DND-41 (cell line): ENCODE measurements around the gene PWWP2B.

Source experiments
- ATAC-seq: fragments of 200-7000 bp; cut with Tn5 transposase; 3 replicates; pipeline ENCODE4 v1.9.1; 2021; ENCODE audit warnings: low read depth; ENCODE audit not compliant: insufficient read depth
- DNase-seq: peaks from one replicate; pipeline ENCODE4 v3.0.0-alpha.2; 2020
- H2AFZ ChIP-seq: 2 replicates; pipeline ENCODE4 v1.6.0; 2012; ENCODE audit warnings: low read depth, low read length
- H3K27ac ChIP-seq: 2 replicates; pipeline ENCODE4 v1.5.1; 2012; ENCODE audit warnings: low read length, inconsistent platforms
- H3K27me3 ChIP-seq: fragments of 200-600 bp; sonication (generic); 2 replicates; pipeline ENCODE4 v1.6.0; 2012; ENCODE audit warnings: low read length, mild to moderate bottlenecking, inconsistent platforms; ENCODE audit not compliant: insufficient read depth, poor library complexity
- H3K36me3 ChIP-seq: 2 replicates; pipeline ENCODE4 v1.5.1; 2012; ENCODE audit warnings: low read length, inconsistent platforms; ENCODE audit not compliant: insufficient read depth
- H3K4me1 ChIP-seq: 2 replicates; pipeline ENCODE4 v1.5.1; 2012; ENCODE audit warnings: mild to moderate bottlenecking, low read length; ENCODE audit not compliant: insufficient read depth
- H3K4me2 ChIP-seq: 2 replicates; pipeline ENCODE4 v1.6.0; 2012; ENCODE audit warnings: mild to moderate bottlenecking, moderate library complexity, low read length, inconsistent platforms; ENCODE audit not compliant: insufficient read depth
- H3K4me3 ChIP-seq, 2 experiments: fragments of 200-600 bp in 1 of 2; shearing (Covaris generic) in 1 of 2; 2 replicates each; pipeline ENCODE4 v1.5.1; 2012 to 2016; ENCODE audit warnings: inconsistent platforms in 2 of 2, low read length in 2 of 2, mild to moderate bottlenecking in 2 of 2, low read depth in 1 of 2, moderate library complexity in 1 of 2
- H3K79me2 ChIP-seq: 2 replicates; pipeline ENCODE4 v1.6.0; 2012; ENCODE audit warnings: low read length, inconsistent platforms; ENCODE audit not compliant: insufficient read depth
- H3K9ac ChIP-seq: 2 replicates; pipeline ENCODE4 v1.6.0; 2012; ENCODE audit warnings: low read depth, mild to moderate bottlenecking, inconsistent platforms, low read length, moderate library complexity
- H3K9me3 ChIP-seq: 2 replicates; pipeline ENCODE4 v1.5.1; 2012; ENCODE audit warnings: low read length, moderate library complexity, mild to moderate bottlenecking, inconsistent platforms; ENCODE audit not compliant: insufficient read depth, severe bottlenecking
- H4K20me1 ChIP-seq: 2 replicates; pipeline ENCODE4 v1.6.0; 2012; ENCODE audit warnings: low read length; ENCODE audit not compliant: insufficient read depth
- EZH2 ChIP-seq: IDR thresholded peaks from 3 replicates; pipeline ENCODE4 v1.6.1; 2012; ENCODE audit warnings: borderline replicate concordance, low read depth, mild to moderate bottlenecking, moderate library complexity, low read length, inconsistent platforms; ENCODE audit not compliant: severe bottlenecking
- TF ChIP-seq, protein P1 (sequence below): IDR thresholded peaks from 2 replicates; pipeline ENCODE4 v1.5.1; 2012; ENCODE audit warnings: borderline replicate concordance, low read length, moderate library complexity, mild to moderate bottlenecking; ENCODE audit not compliant: poor library complexity, severe bottlenecking; ENCODE audit errors: extremely low read depth

The PWWP2B gene

DNA sequence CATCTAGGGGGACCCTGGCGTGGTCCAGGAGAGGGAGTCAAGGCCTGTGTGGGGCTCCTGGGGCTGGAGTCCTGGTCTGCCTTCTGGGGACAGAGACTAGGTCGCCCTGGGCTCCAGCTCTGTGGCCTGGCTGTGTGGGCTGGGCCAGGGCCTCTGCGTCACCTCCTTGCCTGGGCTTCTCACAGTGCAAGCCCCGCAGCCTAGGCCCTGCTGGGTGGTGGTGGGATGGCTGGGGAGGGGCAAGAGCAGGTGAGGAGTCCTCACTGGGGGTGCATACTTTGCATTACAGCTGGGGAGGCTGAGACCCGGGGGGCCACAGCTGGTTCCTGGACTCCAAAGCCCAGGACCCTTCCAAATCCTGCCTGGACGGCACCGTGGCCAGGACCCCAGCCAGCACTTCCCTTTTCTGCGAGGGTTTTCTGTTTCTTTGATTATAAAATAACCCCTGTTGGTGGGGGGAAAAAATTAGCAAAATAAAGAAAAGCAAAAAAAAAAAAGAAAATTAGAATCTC is 23.5 kb downstream of the PWWP2B start:
- no peak for TF ChIP-seq EZH2
- TF ChIP-seq, protein P1, sequence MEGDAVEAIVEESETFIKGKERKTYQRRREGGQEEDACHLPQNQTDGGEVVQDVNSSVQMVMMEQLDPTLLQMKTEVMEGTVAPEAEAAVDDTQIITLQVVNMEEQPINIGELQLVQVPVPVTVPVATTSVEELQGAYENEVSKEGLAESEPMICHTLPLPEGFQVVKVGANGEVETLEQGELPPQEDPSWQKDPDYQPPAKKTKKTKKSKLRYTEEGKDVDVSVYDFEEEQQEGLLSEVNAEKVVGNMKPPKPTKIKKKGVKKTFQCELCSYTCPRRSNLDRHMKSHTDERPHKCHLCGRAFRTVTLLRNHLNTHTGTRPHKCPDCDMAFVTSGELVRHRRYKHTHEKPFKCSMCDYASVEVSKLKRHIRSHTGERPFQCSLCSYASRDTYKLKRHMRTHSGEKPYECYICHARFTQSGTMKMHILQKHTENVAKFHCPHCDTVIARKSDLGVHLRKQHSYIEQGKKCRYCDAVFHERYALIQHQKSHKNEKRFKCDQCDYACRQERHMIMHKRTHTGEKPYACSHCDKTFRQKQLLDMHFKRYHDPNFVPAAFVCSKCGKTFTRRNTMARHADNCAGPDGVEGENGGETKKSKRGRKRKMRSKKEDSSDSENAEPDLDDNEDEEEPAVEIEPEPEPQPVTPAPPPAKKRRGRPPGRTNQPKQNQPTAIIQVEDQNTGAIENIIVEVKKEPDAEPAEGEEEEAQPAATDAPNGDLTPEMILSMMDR = no peak
- Histone ChIP-seq H4K20me1 (peaks cover 17% of the 10 kb centered on the region), H3K27ac (no peak overlapping the region), H2AFZ (no peak overlapping the region), H3K9me3 (peaks cover 2% of the 10 kb centered on the region), H3K4me1 (no peaks in the 10 kb centered on the region), H3K4me3 (no peak overlapping the region), H3K9ac (no peak overlapping the region), H3K36me3 (no peaks in the 10 kb centered on the region; the same call in 1 of the 2 replicates), H3K27me3 (no peaks in the 10 kb centered on the region), H3K79me2 (no peaks in the 10 kb centered on the region), H3K4me2 (no peak overlapping the region)
- 0 out of 3 replicates have a peak, but pooled peaks have one; percentile 10 for ATAC-seq
- no peak for DNase-seq

DNA sequence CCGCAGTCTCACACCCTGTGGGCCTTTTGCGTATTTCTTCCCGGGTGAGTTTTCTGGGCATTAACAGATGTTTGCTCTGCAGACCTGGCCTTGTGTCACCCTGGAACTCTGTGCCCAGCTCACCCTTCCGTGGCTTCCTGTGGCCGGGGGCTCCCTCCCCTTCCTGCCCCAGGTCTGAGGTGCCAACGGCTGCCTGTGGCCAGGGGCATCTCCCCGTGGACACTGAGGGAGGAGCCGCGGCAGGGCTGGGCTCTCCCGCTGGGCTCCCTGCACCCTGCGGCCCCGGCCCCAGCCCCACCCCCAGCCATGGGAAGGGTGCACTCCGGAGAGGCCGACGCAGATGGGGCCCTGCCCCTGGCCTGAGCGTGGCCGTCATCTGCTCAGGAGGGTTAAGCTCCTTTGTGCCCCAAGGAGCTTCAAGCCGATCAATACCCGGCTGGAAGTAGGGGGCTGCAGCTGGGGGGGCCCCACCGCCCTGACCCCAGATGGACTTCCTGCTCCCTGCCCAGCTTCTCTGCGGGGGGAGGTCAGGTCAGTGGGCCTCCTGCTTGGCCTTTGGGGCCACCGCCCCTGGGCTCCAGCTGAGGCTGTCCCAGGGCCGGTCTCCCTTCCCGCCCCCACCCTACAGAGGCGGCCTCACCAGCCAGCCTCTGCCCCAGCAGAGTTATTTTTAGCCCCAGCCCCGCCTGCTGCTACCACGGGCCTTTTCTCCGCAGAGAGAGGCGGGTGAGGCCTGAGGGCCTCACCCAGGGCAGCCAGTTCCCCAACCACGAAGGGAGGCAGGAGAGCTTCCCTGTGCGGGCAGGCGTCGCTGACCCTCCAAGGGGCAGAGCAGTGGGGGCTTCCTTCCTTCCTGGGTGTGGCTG is 24.2 kb downstream of the PWWP2B start:
- Histone ChIP-seq H3K27ac (no peak overlapping the region), H2AFZ (no peak overlapping the region), H3K9me3 (peaks cover 2% of the 10 kb centered on the region), H4K20me1 (peaks cover 17% of the 10 kb centered on the region), H3K9ac (no peak overlapping the region), H3K4me2 (no peak overlapping the region), H3K4me1 (no peaks in the 10 kb centered on the region), H3K79me2 (no peaks in the 10 kb centered on the region), H3K4me3 (no peak overlapping the region), H3K36me3 (no peaks in the 10 kb centered on the region), H3K27me3 (no peaks in the 10 kb centered on the region)
- TF ChIP-seq, protein P1 = no peak
- no peak for TF ChIP-seq EZH2
- ATAC-seq = peak; percentile 18; the same call in 1 of the 3 replicates
- no peak for DNase-seq

DNA sequence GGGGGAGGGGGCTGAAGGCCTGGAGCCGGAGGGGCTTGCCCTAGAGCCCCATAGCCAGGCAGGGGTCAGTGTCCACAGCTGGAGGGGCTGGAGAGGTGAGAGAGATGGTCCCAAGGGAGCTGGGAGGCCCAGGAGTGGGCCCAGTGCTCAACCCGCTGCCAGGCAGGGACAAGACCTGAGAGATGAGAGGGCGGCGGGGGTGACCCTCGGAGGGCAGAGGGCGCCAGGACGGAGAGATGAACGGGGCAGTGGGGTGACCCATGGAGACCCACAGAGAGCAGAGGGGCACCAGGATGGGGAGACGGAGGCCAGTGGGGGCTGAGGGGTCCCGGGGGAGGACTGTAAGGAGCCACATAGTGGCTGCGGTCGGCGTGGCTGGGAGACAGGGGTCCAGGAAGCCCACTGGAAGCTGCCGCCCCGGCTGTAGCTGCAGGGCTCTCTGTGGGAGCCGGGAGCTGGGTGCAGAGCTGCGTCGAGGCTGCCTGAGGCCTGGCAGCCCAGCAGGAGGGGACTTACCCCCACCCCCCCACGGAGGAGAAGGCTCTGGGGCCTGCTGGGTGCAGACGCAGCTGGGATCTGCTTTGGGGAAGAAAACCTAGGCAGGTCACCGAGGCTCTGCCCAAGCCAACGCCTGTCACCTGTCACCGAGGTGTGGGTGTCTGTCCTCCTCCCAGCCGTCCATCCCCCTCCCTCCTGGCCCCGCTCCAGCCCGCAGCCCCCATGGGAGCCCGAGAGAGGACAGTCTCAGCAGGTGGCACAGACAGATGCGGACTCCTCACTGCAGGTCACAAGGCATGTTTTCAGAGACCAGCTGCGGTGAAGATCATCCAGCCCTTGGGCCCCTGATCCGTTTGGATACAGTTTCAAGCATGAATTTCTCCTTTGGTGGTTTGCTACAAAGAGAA is 25.1 kb downstream of the PWWP2B start:
- TF ChIP-seq EZH2 = no peak
- TF ChIP-seq, protein P1 = no peak
- no peaks in the 10 kb centered on the region for H3K27me3 ChIP-seq
- peaks cover 2% of the 10 kb centered on the region for H3K9me3 ChIP-seq
- H3K27ac ChIP-seq = no peak overlapping the region
- H3K9ac ChIP-seq = no peak overlapping the region
- H3K79me2 ChIP-seq = no peaks in the 10 kb centered on the region
- H3K4me1 ChIP-seq = no peaks in the 10 kb centered on the region
- no peaks in the 10 kb centered on the region for H3K36me3 ChIP-seq
- peaks cover 17% of the 10 kb centered on the region for H4K20me1 ChIP-seq
- H3K4me2 ChIP-seq = no peak overlapping the region
- no peak overlapping the region for H2AFZ ChIP-seq
- no peak for ATAC-seq
- no peak overlapping the region for H3K4me3 ChIP-seq
- DNase-seq = no peak
